ENCODE results near the gene PTEN.

The PTEN gene

GRCh38 chr10:87979847-87980246 lies 116.4 kb downstream of the PTEN start:
- no peaks in the 10 kb centered on the region for H3K9me3 ChIP-seq (ENCODE audit: insufficient read depth, low read depth, low read length)
- H4K8ac ChIP-seq (ENCODE audit: low read depth, low read length): no peak overlapping the region
- peaks cover 0 to 3% of the 10 kb centered on the region in 2 experiments for H3K4me1 ChIP-seq (ENCODE audit: control insufficient read depth in 1 of 2, insufficient read depth in 2 of 2, low read length in 2 of 2)
- H2BK12ac ChIP-seq (ENCODE audit: low read length): no peak overlapping the region
- H2AFZ ChIP-seq (ENCODE audit: insufficient read depth, low read length, poor library complexity): no peak overlapping the region
- no peak overlapping the region for H3K4ac ChIP-seq (ENCODE audit: low read depth, low read length)
- no peak overlapping the region for H3K27ac ChIP-seq (ENCODE audit: low read depth, low read length)
- H3K4me3 ChIP-seq (ENCODE audit: low read depth, low read length): no peak overlapping the region
- no peak for DNase-seq
- H3K27me3 ChIP-seq (ENCODE audit: insufficient read depth, low read length): no peaks in the 10 kb centered on the region
- H3K23ac ChIP-seq (ENCODE audit: low read length): no peak overlapping the region
- H3K4me2 ChIP-seq (ENCODE audit: low read length): no peak overlapping the region
- no peak overlapping the region for H2BK5ac ChIP-seq (ENCODE audit: low read depth, low read length, poor library complexity)
- no peaks in the 10 kb centered on the region for H3K79me2 ChIP-seq (ENCODE audit: control insufficient read depth, insufficient read depth, low read length, poor library complexity)
- no peak overlapping the region for H3K9ac ChIP-seq (ENCODE audit: low read length)
- H2AK5ac ChIP-seq (ENCODE audit: low read length): no peak overlapping the region
- WGBS (ENCODE audit: extremely low coverage, insufficient coverage, insufficient read length): no CpG with 5 or more reads among the region's 2 CpGs
- H3K79me1 ChIP-seq (ENCODE audit: low read length): peaks cover 3% of the 10 kb centered on the region
- H3K14ac ChIP-seq (ENCODE audit: low read length): no peak overlapping the region
- no peaks in the 10 kb centered on the region for H3K36me3 ChIP-seq (ENCODE audit: control insufficient read depth in 1 of 2, insufficient read depth in 2 of 2, low read length in 2 of 2)
- H4K12ac ChIP-seq (ENCODE audit: low read depth, low read length): no peak overlapping the region
- H3K18ac ChIP-seq (ENCODE audit: low read length): no peak overlapping the region
- H2BK120ac ChIP-seq (ENCODE audit: insufficient read depth, low read length, poor library complexity): no peak overlapping the region
- no peak overlapping the region for H4K91ac ChIP-seq (ENCODE audit: low read depth, low read length)

- Histone ChIP-seq H2AFZ (ENCODE audit: insufficient read depth, low read length, poor library complexity) (no peak overlapping the region), H3K23ac (ENCODE audit: low read length) (no peak overlapping the region), H3K4me3 (ENCODE audit: low read depth, low read length) (no peak overlapping the region), H4K8ac (ENCODE audit: low read depth, low read length) (no peak overlapping the region), H3K14ac (ENCODE audit: low read length) (no peak overlapping the region), H3K9me3 (ENCODE audit: insufficient read depth, low read depth, low read length) (no peaks in the 10 kb centered on the region), H3K79me1 (ENCODE audit: low read length) (peaks cover under 1% of the 10 kb centered on the region), H3K27ac (ENCODE audit: low read depth, low read length) (no peak overlapping the region), H3K79me2 (ENCODE audit: control insufficient read depth, insufficient read depth, low read length, poor library complexity) (no peaks in the 10 kb centered on the region), H3K9ac (ENCODE audit: low read length) (no peak overlapping the region), H2BK5ac (ENCODE audit: low read depth, low read length, poor library complexity) (no peak overlapping the region), H3K36me3 (ENCODE audit: control insufficient read depth in 1 of 2, insufficient read depth in 2 of 2, low read length in 2 of 2) (no peaks in the 10 kb centered on the region), H2BK12ac (ENCODE audit: low read length) (no peak overlapping the region), H2AK5ac (ENCODE audit: low read length) (no peak overlapping the region), H3K27me3 (ENCODE audit: insufficient read depth, low read length) (no peaks in the 10 kb centered on the region), H4K91ac (ENCODE audit: low read depth, low read length) (no peak overlapping the region), H3K4me2 (ENCODE audit: low read length) (no peak overlapping the region), H3K18ac (ENCODE audit: low read length) (no peak overlapping the region), H4K12ac (ENCODE audit: low read depth, low read length) (no peak overlapping the region), H2BK120ac (ENCODE audit: insufficient read depth, low read length, poor library complexity) (no peak overlapping the region), H3K4me1 (ENCODE audit: control insufficient read depth in 1 of 2, insufficient read depth in 2 of 2, low read length in 2 of 2) (no peaks in the 10 kb centered on the region), H3K4ac (ENCODE audit: low read depth, low read length) (no peak overlapping the region)
- DNase-seq: no peak
- no CpG with 5 or more reads among the region's 2 CpGs for WGBS (ENCODE audit: extremely low coverage, insufficient coverage, insufficient read length)
Observed at GRCh38 chr10:87983716-87984115, 120.3 kb downstream of the PTEN start.

GRCh38 chr10:87987206-87987605 lies 123.8 kb downstream of the PTEN start:
- no peak overlapping the region for H2AK5ac ChIP-seq (ENCODE audit: low read length)
- no peak overlapping the region for H4K8ac ChIP-seq (ENCODE audit: low read depth, low read length)
- H3K27me3 ChIP-seq (ENCODE audit: insufficient read depth, low read length): no peaks in the 10 kb centered on the region
- WGBS (ENCODE audit: extremely low coverage, insufficient coverage, insufficient read length): no CpG with 5 or more reads among the region's 2 CpGs
- H2BK120ac ChIP-seq (ENCODE audit: insufficient read depth, low read length, poor library complexity): no peak overlapping the region
- no peak overlapping the region for H3K4me2 ChIP-seq (ENCODE audit: low read length)
- no peak overlapping the region for H4K12ac ChIP-seq (ENCODE audit: low read depth, low read length)
- no peak overlapping the region for H2BK12ac ChIP-seq (ENCODE audit: low read length)
- H3K18ac ChIP-seq (ENCODE audit: low read length): no peak overlapping the region
- no peak overlapping the region for H3K27ac ChIP-seq (ENCODE audit: low read depth, low read length)
- H3K4me3 ChIP-seq (ENCODE audit: low read depth, low read length): no peak overlapping the region
- no peak overlapping the region for H3K9ac ChIP-seq (ENCODE audit: low read length)
- no peaks in the 10 kb centered on the region for H3K79me1 ChIP-seq (ENCODE audit: low read length)
- H3K36me3 ChIP-seq (ENCODE audit: control insufficient read depth in 1 of 2, insufficient read depth in 2 of 2, low read length in 2 of 2): no peaks in the 10 kb centered on the region
- DNase-seq: no peak
- H3K23ac ChIP-seq (ENCODE audit: low read length): no peak overlapping the region
- H3K9me3 ChIP-seq (ENCODE audit: insufficient read depth, low read depth, low read length): no peaks in the 10 kb centered on the region
- no peaks in the 10 kb centered on the region for H3K79me2 ChIP-seq (ENCODE audit: control insufficient read depth, insufficient read depth, low read length, poor library complexity)
- H4K91ac ChIP-seq (ENCODE audit: low read depth, low read length): no peak overlapping the region
- no peak overlapping the region for H3K14ac ChIP-seq (ENCODE audit: low read length)
- H2AFZ ChIP-seq (ENCODE audit: insufficient read depth, low read length, poor library complexity): no peak overlapping the region
- no peak overlapping the region for H2BK5ac ChIP-seq (ENCODE audit: low read depth, low read length, poor library complexity)
- no peak overlapping the region for H3K4ac ChIP-seq (ENCODE audit: low read depth, low read length)
- no peaks in the 10 kb centered on the region for H3K4me1 ChIP-seq (ENCODE audit: control insufficient read depth in 1 of 2, insufficient read depth in 2 of 2, low read length in 2 of 2)

GRCh38 chr10:87991946-87992345 lies 128.5 kb downstream of the PTEN start:
- Histone ChIP-seq H4K8ac (ENCODE audit: low read depth, low read length) (no peak overlapping the region), H3K27ac (ENCODE audit: low read depth, low read length) (no peak overlapping the region), H3K23ac (ENCODE audit: low read length) (no peak overlapping the region), H3K36me3 (ENCODE audit: control insufficient read depth in 1 of 2, insufficient read depth in 2 of 2, low read length in 2 of 2) (no peaks in the 10 kb centered on the region), H3K9me3 (ENCODE audit: insufficient read depth, low read depth, low read length) (no peaks in the 10 kb centered on the region), H2AK5ac (ENCODE audit: low read length) (no peak overlapping the region), H3K79me1 (ENCODE audit: low read length) (no peaks in the 10 kb centered on the region), H2BK12ac (ENCODE audit: low read length) (no peak overlapping the region), H3K27me3 (ENCODE audit: insufficient read depth, low read length) (no peaks in the 10 kb centered on the region), H3K14ac (ENCODE audit: low read length) (no peak overlapping the region), H2BK120ac (ENCODE audit: insufficient read depth, low read length, poor library complexity) (no peak overlapping the region), H3K4ac (ENCODE audit: low read depth, low read length) (no peak overlapping the region), H2BK5ac (ENCODE audit: low read depth, low read length, poor library complexity) (no peak overlapping the region), H3K4me1 (ENCODE audit: control insufficient read depth in 1 of 2, insufficient read depth in 2 of 2, low read length in 2 of 2) (no peaks in the 10 kb centered on the region), H4K91ac (ENCODE audit: low read depth, low read length) (no peak overlapping the region), H2AFZ (ENCODE audit: insufficient read depth, low read length, poor library complexity) (no peak overlapping the region), H3K4me2 (ENCODE audit: low read length) (no peak overlapping the region), H3K79me2 (ENCODE audit: control insufficient read depth, insufficient read depth, low read length, poor library complexity) (no peaks in the 10 kb centered on the region), H4K12ac (ENCODE audit: low read depth, low read length) (no peak overlapping the region), H3K4me3 (ENCODE audit: low read depth, low read length) (no peak overlapping the region), H3K18ac (ENCODE audit: low read length) (no peak overlapping the region), H3K9ac (ENCODE audit: low read length) (no peak overlapping the region)
- no CpG with 5 or more reads among the region's 5 CpGs for WGBS (ENCODE audit: extremely low coverage, insufficient coverage, insufficient read length)
- no peak for DNase-seq

All from trophoblast cell (in vitro differentiated cells and primary cell).